ENCODE data around the gene IQGAP1.

Gene IQGAP1

DNA sequence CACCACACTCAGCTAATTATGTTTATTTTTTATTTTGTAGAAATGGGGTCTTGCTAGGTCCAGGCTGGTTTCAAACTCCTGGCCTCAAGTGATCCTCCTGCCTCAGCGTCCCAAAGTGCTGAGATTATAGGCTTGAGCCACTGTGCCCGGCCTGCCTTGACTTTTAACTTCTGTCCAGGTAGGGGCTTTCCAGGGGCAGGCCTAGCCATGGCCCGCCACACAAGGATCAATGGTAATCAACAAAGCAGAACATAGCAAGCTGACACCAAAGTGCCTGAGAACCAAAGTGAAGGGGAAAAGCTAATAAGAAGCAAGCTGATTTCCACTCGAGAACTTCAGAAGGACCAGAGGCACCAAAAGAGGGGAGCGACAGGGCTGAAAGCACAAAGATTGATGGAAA, 132.3 kb downstream of the IQGAP1 start (continued):
- TF ChIP-seq ZNF398 (tag by site-specific recombination; IDR thresholded peaks at IDR 0.05) (no peak), ZNF677 (tag by site-specific recombination; IDR thresholded peaks at IDR 0.05) (no peak), ZNF670 (tag by site-specific recombination; IDR thresholded peaks at IDR 0.05; ENCODE audit: low read depth) (no peak), ZNF571 (tag by site-specific recombination; IDR thresholded peaks at IDR 0.05) (no peak), HOXD13 (CRISPR knock-in tag; IDR thresholded peaks at IDR 0.05; ENCODE audit: borderline replicate concordance) (no peak), ZNF558 (tag by site-specific recombination; IDR thresholded peaks at IDR 0.05) (no peak), ZNF621 (tag by site-specific recombination; IDR thresholded peaks at IDR 0.05) (no peak), ZNF155 (tag by site-specific recombination; IDR thresholded peaks at IDR 0.05) (no peak), ZIC2 (tag by site-specific recombination; IDR thresholded peaks at IDR 0.05) (no peak), ZBTB48 (tag by site-specific recombination; IDR thresholded peaks at IDR 0.05) (no peak)
- TF ChIP-seq, protein P1, sequence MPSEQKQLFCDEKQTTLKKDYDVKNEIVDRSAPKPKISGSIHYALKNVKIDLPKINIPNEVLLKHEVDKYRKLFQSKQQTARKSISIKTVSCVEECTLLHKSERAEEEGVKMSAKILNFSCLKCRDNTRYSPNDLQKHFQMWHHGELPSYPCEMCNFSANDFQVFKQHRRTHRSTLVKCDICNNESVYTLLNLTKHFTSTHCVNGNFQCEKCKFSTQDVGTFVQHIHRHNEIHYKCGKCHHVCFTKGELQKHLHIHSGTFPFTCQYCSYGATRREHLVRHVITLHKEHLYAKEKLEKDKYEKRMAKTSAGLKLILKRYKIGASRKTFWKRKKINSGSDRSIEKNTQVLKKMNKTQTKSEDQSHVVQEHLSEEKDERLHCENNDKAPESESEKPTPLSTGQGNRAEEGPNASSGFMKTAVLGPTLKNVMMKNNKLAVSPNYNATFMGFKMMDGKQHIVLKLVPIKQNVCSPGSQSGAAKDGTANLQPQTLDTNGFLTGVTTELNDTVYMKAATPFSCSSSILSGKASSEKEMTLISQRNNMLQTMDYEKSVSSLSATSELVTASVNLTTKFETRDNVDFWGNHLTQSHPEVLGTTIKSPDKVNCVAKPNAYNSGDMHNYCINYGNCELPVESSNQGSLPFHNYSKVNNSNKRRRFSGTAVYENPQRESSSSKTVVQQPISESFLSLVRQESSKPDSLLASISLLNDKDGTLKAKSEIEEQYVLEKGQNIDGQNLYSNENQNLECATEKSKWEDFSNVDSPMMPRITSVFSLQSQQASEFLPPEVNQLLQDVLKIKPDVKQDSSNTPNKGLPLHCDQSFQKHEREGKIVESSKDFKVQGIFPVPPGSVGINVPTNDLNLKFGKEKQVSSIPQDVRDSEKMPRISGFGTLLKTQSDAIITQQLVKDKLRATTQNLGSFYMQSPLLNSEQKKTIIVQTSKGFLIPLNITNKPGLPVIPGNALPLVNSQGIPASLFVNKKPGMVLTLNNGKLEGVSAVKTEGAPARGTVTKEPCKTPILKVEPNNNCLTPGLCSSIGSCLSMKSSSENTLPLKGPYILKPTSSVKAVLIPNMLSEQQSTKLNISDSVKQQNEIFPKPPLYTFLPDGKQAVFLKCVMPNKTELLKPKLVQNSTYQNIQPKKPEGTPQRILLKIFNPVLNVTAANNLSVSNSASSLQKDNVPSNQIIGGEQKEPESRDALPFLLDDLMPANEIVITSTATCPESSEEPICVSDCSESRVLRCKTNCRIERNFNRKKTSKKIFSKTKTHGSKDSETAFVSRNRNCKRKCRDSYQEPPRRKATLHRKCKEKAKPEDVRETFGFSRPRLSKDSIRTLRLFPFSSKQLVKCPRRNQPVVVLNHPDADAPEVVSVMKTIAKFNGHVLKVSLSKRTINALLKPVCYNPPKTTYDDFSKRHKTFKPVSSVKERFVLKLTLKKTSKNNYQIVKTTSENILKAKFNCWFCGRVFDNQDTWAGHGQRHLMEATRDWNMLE (tag by site-specific recombination; conservative IDR thresholded peaks at IDR 0.05; ENCODE audit: low read depth), result no peak
- TF ChIP-seq, protein P2, sequence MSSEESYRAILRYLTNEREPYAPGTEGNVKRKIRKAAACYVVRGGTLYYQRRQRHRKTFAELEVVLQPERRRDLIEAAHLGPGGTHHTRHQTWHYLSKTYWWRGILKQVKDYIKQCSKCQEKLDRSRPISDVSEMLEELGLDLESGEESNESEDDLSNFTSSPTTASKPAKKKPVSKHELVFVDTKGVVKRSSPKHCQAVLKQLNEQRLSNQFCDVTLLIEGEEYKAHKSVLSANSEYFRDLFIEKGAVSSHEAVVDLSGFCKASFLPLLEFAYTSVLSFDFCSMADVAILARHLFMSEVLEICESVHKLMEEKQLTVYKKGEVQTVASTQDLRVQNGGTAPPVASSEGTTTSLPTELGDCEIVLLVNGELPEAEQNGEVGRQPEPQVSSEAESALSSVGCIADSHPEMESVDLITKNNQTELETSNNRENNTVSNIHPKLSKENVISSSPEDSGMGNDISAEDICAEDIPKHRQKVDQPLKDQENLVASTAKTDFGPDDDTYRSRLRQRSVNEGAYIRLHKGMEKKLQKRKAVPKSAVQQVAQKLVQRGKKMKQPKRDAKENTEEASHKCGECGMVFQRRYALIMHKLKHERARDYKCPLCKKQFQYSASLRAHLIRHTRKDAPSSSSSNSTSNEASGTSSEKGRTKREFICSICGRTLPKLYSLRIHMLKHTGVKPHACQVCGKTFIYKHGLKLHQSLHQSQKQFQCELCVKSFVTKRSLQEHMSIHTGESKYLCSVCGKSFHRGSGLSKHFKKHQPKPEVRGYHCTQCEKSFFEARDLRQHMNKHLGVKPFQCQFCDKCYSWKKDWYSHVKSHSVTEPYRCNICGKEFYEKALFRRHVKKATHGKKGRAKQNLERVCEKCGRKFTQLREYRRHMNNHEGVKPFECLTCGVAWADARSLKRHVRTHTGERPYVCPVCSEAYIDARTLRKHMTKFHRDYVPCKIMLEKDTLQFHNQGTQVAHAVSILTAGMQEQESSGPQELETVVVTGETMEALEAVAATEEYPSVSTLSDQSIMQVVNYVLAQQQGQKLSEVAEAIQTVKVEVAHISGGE (tag by site-specific recombination; conservative IDR thresholded peaks at IDR 0.05; ENCODE audit: low read depth), result no peak

DNA sequence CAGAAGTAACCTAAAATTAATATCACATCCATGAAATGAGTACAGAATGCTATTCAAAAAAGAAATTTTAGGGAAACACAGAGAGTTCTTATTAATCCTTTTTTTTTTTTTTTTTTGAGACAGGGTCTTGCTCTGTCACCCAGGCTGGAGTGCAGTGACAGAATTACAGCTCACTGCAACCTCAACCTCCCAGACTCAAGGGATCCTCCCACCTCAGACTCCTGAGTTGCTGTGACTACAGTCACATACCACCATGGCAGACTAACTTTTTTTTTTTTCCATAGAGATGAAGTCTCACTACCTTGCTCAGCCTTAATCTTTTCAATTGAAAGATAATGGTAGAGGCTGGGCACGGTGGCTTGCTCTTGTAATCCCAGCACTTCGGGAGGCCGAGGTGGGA, 135.3 kb downstream of the IQGAP1 start:
- CTCF ChIA-PET, result interaction anchor here (0.6 kb wide), 1 partner anchor 1166 kb away, joined by 7 read pairs; no protein-coding TSS in a partner anchor
- Histone ChIP-seq H3K4me3 (ENCODE audit: low read depth, low read length) (no peak overlapping the region), H3K36me3 (ENCODE audit: control insufficient read depth in 2 of 2, insufficient read depth in 1 of 2, low read length in 2 of 2) (no peaks in the 10 kb centered on the region), H3K4me1 (ENCODE audit: control insufficient read depth, insufficient read depth, low read length) (0 out of 2 replicates have a peak, but pooled peaks cover 2% of the 10 kb centered on the region), H3K9me3 (ENCODE audit: control insufficient read depth, insufficient read depth, low read depth, low read length) (no peaks in the 10 kb centered on the region), H3K27ac (ENCODE audit: extremely low read depth, low read depth, low read length) (no peak overlapping the region)
- TF ChIP-seq ZBTB17 (tag by site-specific recombination; IDR thresholded peaks at IDR 0.05) (no peak), MEIS1 (CRISPR knock-in tag; IDR thresholded peaks at IDR 0.05; ENCODE audit: borderline replicate concordance) (no peak), GLIS2 (tag by site-specific recombination; IDR thresholded peaks at IDR 0.05) (no peak), ZIC2 (tag by site-specific recombination; IDR thresholded peaks at IDR 0.05) (no peak), OSR2 (tag by site-specific recombination; IDR thresholded peaks at IDR 0.05) (no peak), ZNF18 (tag by site-specific recombination; IDR thresholded peaks at IDR 0.05) (no peak), ZNF24 (tag by site-specific recombination; IDR thresholded peaks at IDR 0.05) (no peak), ZNF792 (tag by site-specific recombination; IDR thresholded peaks at IDR 0.05) (no peak), ZNF341 (tag by site-specific recombination; IDR thresholded peaks at IDR 0.05; ENCODE audit: low read depth) (no peak), ZNF133 (tag by site-specific recombination; IDR thresholded peaks at IDR 0.05) (no peak), ZNF514 (tag by site-specific recombination; IDR thresholded peaks at IDR 0.05) (no peak)
- POLR2A ChIA-PET, result interaction anchor here (0.7 kb wide), 1 partner anchor 213 kb away, joined by 3 read pairs; no protein-coding TSS in a partner anchor

Data from HEK293 (cell line).